CD4-positive, alpha-beta T cell treated with Interleukin-10 for 1 hour (primary cell): Measurements from ENCODE around the gene RFX3.

Experiments
- DNase-seq: peaks from one replicate; pipeline ENCODE4 v3.0.0-alpha.2; 2020

The RFX3 gene

DNA sequence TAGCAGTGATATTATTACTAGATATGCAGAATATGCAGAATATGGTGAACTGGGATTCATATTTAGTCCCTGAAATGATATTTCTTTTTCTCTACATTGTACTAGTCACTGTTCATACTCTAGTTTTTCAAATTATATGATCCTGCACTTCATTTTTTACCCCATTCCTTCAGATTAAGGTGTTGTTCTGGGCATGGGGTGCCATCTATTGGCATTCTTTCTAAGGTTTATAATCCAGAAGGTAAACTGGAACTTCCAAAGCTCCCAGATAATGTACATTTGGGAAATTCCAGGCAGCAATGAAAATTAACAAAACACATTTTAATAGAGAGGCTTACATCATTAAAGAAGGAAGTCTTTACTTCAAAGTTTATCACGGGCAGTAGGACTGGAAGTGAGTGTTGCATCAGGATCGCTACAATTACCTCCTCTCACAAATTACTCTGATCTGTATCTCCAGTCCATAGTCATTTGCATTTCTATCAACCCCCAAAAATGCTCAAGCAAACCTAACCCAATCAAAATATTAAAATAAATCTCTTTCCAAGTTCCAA, 12.5 kb downstream of the RFX3 start:
- DNase-seq = no peak

DNA sequence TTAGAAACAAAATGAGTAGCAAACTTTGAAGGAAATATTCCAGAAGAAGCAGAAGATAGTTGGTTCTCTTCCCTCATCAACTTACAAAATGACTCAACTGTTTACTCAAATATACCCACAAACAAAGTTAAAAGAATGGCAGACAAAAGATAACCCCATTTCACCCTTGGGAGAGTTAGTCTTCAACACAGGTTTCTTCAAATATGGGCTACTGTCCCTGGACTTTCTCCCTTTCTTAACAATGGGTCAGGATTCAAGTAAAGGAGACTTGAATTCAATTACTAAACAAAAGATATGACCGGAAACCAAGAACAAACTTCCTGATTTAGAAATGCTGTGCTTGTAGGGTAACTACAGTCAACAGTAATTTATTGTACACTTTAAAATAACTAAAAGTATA, 14.2 kb downstream of the RFX3 start:
- no peak for DNase-seq

DNA sequence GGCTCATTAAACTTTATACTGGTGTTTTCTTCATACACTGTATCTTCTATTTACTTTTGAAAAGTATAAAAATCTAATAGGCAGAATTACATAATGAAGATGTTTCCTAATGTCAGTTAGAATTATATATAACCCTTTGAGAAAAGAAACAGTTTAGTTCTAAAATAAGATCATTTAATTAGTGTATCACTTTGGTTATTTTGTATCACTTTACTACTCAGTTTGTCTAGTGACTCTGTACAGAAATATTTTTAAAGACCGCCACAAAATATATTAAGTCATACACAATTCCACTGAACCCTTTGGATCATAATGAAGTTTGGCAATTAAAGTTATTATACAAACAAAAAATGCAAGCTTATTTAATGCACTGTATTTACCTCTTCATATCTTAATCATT, 15.0 kb downstream of the RFX3 start:
- DNase-seq = no peak

DNA sequence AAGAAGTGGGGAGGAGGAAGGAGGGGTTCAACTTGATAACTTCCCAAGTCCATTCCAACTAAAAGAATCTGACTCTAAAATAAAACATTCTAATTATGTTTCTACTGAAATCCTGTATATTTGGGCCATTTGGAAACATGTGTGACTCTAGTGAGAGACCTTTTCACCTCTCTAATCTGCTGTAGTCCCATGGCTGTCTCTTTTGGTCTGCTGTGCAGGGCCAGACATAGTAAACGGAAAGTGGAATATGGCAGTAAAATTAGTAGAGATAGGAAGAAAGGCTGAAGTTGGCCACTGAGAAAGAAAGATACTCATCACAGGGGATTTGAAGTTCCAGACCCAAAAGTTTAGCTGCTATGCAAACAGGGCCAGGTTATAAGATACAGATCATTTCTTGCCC, 15.9 kb downstream of the RFX3 start:
- no peak for DNase-seq

DNA sequence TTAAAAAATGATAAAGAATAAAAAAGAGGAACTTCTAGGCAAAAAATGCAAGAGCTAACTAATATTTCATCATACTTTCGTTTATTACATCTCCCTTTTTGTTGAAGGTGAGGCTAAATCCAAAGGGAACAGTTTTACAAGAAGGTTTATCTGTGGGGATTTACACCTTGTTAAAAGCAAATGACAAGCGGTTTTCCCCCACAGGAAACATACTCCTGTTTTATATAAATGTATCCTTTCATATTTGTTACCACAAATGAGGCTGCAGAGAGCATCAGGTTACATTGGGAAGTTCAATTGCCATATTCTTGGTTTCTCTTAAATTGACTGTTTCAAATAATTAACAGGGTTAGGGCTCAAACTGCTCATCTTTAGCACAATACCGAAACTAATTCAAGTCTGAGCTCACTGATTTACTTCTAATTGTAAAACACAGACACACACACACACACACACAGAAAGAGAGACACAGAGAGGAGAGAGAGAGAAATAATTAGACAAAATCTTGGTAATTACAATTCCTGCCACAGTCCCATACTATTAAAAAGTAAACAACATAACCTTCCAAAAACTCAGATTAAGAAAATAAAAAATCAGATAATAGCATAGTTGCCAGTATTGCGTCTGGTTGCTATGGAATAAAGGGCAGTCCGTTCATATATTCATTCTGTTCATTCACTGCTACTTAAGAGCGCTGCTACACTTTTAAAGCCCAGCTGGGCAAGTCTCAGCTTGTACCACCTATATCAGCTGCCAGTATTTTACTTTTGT, 17.1 kb downstream of the RFX3 start:
- no peak for DNase-seq

DNA sequence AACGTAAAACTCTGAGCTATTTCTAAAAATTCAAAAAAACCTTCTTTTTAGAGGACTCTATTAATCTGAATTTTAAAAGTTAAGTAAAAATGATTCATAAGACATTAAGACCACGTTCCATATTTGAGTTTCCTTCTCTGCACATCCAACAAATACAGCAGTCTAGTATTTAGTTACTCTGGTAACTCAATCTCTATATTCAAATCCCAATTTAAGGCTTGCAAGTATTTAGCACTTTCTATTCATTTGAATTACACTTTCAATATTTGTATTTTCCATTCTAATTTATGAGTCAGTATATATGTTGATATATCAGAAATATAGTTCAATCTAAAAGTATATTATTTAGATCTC, 17.7 kb downstream of the RFX3 start:
- DNase-seq = no peak

DNA sequence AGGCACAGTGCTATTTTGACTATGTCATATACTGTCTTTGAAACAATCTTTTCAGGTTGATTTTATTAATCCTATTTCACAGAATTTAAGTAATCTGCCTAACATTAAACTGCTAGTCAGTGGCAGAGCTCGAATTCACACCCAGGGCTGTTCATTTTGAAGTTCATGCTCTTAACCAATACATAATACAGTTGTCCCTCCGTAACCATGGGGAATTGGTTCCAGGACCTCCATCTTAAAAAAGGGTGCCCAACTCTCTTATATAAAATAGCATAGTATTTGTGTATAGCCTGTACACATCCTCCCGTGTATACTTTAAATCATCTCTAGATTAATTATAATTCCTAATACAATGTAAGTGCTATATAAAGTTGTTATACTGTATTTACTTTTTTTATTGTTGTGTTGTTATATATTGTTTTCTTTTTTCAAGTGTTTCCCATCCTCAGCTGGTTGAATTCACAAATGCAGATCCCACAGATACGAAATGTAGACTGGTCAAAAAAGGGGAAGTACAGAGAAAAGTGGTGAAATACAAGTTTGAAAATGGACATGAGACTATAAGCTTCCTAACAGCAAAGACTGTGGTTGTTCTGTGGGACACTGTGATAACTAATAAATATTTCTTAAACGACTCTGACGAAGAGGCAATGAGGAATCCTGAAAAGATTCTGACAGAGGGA, 18.3 kb downstream of the RFX3 start:
- no peak for DNase-seq

DNA sequence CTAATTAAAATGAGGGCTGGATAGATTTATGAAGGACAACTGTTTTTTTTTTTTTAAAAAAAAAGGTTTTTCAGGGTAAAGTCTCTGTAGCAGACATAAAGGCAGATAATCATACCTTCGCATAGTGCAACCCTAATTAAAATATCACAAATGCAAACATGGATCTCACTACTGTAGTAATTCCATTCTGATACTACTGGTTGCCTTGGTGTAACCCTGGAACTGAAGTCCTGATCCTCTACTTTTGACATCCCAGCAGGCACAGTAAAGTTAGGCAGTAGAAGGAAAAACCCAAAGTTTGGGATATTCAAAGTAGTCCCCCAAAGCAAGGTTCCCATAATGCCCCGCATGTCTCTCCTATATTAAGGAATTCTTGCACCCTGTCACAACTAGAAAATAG, 19.6 kb downstream of the RFX3 start:
- no peak for DNase-seq

DNA sequence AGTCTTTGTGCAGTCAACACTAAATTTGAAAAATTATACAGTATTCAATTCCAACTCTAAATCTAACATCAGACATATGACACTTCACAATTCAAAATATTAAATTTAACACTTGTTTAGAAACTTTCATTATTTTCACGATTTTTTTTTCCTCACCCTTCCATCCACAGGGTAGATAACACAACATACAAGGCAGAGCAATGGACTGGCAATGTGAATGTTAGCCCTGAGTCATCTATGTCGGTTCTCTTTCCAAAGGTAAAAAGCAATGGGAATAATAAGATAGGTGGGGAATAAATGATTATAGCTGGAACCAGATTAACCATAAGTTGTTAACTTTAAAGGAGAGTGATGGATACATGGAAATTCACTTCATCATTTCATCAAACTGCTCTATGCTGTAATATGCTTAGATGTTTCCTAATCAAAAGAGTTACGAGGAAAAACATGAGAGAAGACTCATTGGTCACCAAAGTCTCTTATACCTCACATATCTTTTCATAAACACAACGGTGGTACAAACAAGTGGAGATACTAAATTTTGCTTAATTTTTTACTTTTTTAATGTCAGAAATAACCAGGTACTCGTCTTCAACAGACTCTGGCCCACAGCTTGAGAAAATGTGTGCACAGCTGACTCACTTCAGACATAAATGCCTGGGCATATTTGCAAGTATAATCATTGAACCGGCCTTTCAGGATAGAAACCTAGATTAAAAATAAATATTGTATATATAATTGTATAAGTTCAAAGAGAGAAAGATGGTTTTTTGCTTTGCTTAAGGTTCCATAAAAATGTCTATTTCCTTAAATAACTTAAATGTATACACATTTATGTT, 23.0 kb downstream of the RFX3 start:
- no peak for DNase-seq

DNA sequence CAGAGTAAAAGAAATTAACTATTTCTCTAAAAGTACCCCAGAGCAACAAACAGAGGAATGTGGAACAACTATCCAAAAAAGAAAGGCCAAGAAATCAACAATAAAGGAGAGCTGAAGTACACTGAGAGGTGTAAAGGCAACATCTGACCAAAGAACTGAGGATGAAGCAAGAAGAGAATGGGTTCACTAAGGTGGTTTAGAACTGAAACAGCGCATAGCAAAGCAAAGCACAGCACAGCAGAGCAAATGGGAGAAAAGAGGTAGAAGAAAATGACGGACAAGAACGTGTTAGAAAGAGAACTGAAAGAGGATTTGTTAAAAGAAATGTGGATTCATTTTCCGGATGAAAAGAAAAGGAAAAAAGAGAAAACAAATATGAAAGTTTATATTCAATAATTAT, 25.8 kb downstream of the RFX3 start:
- no peak for DNase-seq

DNA sequence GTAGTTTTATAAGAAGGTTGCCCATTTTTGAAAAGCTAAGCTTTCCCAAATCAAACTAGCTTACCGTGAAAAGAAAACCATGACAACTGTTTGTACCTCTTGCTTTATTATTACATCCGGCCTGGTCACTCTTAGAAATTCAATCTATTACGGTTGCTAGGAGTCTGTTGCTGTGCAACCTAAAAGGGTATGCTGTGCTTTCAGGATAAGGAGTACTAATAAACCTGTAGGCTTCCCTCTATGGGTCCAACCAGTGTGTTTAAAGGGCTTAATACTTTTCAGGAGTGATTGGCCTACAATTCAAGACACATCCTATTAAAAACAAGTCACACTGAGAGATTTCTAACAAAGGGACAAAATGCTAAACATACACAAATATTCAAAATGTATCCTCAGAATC, 27.1 kb downstream of the RFX3 start:
- no peak for DNase-seq

DNA sequence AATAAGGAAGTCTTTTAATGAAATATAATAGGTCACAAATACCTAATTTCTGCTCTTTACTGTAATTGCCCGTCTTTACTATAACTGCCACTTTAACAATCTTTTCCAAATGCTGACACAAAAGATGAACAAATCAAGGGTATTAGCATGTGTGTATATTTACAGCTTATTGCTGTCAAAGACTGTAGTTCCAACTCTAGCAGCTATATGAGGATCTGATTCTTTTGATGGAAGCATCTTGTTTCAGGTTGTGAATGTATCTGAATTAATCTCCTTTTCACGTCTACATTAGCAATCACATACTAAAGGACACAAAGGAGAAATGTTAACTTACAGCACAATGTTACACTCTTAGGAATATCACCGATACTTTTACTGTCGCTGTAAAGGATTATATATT, 27.9 kb downstream of the RFX3 start:
- DNase-seq = no peak

DNA sequence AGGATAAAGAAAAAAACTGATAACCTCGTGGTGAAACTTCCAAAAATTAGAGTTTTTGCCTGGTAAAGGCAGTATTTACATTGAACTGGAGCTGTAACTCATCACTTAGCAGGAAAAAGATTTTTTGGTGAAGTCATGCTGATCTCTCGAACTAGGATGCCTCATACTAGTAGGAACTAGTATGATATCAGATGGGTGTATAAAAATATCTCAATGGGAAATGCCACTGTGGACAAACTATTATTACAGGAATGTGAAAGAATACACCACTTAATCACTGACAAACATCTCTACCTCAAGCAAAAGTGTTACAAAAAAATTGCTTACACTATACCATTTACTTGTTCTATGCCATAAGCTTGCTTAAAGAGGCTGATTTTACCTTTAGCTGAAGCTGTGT, 28.4 kb downstream of the RFX3 start:
- DNase-seq = no peak

DNA sequence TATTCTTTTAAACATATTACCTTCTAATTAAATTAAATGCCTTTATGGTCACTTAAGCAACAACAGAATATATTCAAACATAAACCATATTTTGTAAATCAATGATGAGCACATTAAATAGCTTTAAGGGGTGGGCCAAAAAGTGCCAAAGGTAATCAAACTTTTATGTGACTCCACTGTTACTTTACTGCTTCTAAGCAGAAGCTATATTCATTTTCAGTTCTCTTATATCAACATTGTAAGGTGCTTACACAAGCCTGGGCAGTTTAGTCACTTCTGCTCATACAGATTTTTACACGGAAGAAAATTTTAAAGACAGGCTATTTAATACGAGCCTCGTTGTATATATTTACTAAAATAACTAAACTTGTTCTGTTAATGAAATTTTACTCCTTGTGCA, 29.9 kb downstream of the RFX3 start:
- DNase-seq = no peak

DNA sequence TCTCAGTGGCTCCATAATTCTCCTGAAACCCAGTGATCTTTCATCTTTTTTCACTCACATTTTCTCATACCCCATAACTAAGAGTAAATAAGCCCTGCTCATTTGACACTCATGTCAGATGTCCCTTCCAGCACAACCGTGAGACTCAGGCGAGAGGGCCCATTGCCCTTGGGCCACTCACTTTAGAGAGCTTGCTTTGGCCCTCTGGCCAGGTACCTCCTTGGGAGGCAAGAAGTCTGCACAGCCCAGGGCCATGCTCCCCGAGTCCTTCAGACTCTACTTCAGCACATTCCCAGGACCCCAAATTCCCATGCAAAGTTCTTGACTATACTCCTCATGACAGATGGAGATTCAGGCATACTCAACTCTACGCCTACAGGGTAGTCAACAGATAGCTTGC, 33.6 kb downstream of the RFX3 start:
- DNase-seq = no peak

DNA sequence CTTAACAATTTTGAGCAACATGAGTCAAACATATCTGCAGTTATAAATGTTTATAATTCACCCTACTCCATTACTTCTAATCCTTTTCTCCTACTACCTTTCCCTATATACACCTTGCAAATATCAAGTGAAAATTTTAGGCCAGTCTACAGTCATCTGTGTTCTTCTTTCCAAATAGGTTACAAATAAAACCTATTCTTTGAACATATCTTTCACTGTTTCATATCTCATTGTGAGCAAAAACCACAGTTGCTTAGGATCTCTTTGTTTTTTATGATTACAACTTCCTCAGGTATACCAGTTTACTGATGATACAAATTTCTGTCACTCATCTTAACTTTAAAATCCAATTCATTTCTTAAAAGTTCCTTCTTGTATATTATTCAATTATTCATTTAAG, 34.4 kb downstream of the RFX3 start:
- DNase-seq = no peak

DNA sequence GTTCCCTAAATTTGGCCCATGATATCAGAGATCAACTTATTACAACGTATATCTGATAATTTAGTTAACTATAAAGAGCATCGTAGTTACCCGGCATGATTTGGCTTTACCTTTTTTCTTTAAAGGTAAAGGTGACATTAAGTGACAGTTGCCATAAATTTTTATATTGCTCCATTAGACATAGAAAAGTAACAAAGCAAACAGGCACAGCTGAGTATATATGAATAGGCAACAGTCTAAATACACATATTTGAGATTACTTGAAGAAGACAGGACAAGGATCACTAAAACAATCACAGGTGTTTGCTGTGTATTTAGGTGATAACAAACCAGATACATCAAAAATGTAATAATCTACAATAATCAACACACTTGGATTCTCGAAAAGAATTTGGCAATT, 34.8 kb downstream of the RFX3 start:
- DNase-seq = no peak

DNA sequence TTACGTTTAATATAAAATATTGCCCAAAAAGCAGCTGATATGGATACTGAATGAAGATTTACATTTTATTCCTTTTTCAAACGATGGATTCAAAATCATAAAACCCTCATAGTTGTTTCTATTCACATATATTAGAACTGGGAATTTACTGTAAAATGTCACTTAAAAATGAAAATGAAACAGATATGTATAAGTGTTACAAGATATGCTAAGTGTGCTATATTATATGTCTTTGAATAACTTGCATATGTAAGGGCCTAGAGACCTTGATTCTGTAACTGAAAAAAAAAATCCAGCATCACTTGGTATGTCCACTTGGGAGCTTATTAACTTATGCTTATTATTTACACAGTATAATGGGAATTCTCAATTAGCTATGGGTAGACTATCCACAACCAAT, 43.2 kb downstream of the RFX3 start:
- DNase-seq = no peak

DNA sequence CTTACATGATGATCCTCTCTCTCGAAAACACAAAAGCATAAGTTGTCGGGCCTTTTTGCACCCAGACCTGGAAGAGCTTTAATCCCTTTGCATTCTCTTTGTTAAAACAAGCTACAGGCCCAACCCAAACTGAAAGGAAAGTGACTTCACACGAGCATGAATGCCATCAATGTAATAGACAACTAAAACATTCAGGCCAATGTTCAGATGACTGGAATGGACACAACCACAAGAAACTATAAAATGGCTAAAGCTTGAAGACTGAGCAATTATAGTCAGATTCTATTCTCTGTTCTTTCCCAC, 45.5 kb downstream of the RFX3 start:
- no peak for DNase-seq

DNA sequence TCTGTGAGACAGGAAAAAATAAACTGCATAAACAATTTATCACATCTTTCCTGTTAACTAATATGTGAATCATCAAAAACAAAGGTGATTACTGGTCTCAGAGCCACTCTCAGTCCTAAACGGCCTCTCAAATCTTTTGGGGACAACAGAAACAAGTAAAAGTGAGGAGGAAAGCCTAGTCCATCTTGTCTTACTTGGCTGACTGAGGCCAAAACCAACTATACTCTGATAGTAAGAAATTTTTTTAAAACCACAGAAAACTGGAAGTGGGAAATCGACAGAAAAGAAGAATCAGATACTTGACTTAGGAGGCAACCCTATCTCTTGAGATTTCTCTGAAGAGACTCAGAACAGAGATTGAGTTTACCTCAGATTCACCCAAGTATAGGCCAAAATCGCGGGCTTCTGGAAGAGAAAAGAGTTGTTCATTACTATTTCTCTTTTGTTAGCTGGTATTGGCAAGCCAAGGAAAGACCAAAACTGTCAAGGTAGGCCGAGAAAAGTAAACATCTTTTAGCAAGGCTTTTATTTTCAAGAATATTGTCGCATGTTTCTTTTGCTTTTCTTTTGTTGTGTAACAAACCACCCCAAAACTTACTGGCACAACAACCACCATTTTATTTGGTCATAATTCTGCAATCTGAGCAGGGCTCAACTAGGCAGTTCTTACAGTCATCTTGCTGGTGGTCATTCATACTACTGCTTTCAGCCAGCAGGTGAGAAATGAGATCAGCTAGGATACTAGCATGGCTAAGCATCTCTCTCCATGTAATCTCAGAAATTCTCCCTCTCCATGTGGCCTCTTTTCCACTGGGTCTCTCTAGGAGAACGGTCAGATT, 46.1 kb downstream of the RFX3 start:
- no peak for DNase-seq

DNA sequence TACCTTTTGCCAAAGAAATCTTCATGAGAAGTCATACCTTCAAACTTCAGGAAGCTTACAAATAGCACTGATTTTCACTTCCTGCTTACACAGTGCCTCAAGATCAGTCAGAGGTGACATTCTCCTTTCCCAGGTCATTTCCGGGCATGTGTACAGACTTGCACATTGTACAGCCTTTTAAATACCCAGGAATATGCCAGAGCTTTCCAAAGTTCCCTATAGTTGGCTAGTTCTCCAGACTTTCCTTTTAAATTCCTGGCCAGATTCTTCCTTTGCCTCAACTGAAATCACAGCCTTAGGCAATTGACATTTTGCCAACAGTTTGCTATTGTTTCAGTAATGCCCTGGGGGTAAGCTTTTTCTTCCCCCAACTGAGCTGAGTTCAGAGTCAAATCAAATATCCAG, 47.2 kb downstream of the RFX3 start:
- peak; percentile 52 for DNase-seq

DNA sequence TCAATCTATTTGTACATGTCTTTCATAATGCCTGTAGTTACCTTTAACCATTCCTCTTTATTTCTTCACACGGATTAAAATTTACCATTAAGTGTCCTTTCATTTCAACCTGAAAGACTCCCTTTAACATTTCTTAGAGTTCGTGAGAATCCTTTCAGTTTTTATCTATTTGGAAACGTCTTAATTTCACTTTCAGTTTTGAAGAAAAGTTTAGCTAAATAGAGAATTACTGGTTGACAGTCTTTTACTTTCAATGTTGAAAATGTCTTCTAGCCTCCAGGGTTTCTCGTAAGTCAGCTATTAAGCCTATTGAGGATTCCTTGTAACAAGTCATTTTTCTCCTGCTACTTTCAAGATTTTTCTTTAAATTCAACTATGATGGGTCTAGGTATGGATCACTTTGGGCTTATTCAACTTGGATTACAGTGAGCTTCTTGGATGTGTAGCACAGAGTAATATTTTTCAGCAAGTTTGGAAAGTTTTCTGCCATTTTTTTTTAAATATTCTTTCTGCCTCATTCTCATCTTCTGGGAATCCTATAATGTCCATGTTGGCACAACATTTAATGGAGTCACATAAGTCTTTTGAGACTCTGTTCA, 48.5 kb downstream of the RFX3 start:
- DNase-seq = peak; percentile 44
